Neural progenitor cell (in vitro differentiated cells): ENCODE measurements around the gene GJD4. TPM values are rescaled to one million over a fixed set of nuclear protein-coding genes. Genes with fewer than 3 reads are reported as not detected.

Experiments
- DNase-seq: peaks from one replicate; pipeline ENCODE4 v3.0.0-alpha.2; 2016; ENCODE audit warnings: low spot score
- H2AFZ ChIP-seq: fragments of 200-600 bp; sonication (generic); replicated peaks from 2 replicates; pipeline ENCODE4 v1.6.1; 2016; ENCODE audit warnings: antibody characterized with exemption
- H3F3A ChIP-seq: fragments of 200-600 bp; sonication (generic); 2 replicates; pipeline ENCODE4 v1.6.1; 2016; ENCODE audit warnings: antibody characterized with exemption, low read depth
- H3K27ac ChIP-seq: fragments of 200-600 bp; sonication (generic); 2 replicates; pipeline ENCODE4 v1.5.1; 2016; ENCODE audit warnings: mild to moderate bottlenecking
- H3K27me3 ChIP-seq: fragments of 200-600 bp; sonication (generic); 2 replicates; pipeline ENCODE4 v1.6.1; 2016; ENCODE audit warnings: mild to moderate bottlenecking, moderate library complexity
- H3K36me3 ChIP-seq: fragments of 200-600 bp; sonication (generic); 2 replicates; pipeline ENCODE4 v1.5.1; 2016
- H3K4me1 ChIP-seq: fragments of 200-600 bp; sonication (generic); 2 replicates; pipeline ENCODE4 v1.6.1; 2016; ENCODE audit warnings: mixed run types
- H3K4me2 ChIP-seq: fragments of 200-600 bp; sonication (generic); 2 replicates; pipeline ENCODE4 v1.6.1; 2016
- H3K4me3 ChIP-seq: fragments of 200-600 bp; sonication (generic); 2 replicates; pipeline ENCODE4 v1.5.1; 2016
- H3K79me2 ChIP-seq: fragments of 200-600 bp; sonication (generic); 2 replicates; pipeline ENCODE4 v1.6.1; 2016; ENCODE audit warnings: low read depth
- H3K9ac ChIP-seq: fragments of 200-600 bp; sonication (generic); 2 replicates; pipeline ENCODE4 v1.6.1; 2016
- H3K9me3 ChIP-seq: fragments of 200-600 bp; sonication (generic); 2 replicates; pipeline ENCODE4 v1.5.1; 2016; ENCODE audit warnings: low read depth
- H4K20me1 ChIP-seq: fragments of 200-600 bp; sonication (generic); 2 replicates; pipeline ENCODE4 v1.6.1; 2016; ENCODE audit warnings: low read depth
- H3K27ac Mint-ChIP-seq: 3 replicates; pipeline ENCODE4 v1.8.0; 2021; ENCODE audit warnings: mixed read lengths
- H3K27me3 Mint-ChIP-seq: 2 replicates; pipeline ENCODE4 v1.8.0; 2022; ENCODE audit warnings: low read depth, mild to moderate bottlenecking, inconsistent platforms, moderate library complexity, mixed read lengths; ENCODE audit not compliant: insufficient read depth
- H3K36me3 Mint-ChIP-seq: 3 replicates; pipeline ENCODE4 v1.8.0; 2021; ENCODE audit warnings: mixed read lengths
- H3K4me1 Mint-ChIP-seq: 3 replicates; pipeline ENCODE4 v1.8.0; 2021; ENCODE audit warnings: mixed read lengths
- H3K4me3 Mint-ChIP-seq: 3 replicates; pipeline ENCODE4 v1.8.0; 2021; ENCODE audit warnings: mild to moderate bottlenecking, moderate library complexity, mixed read lengths
- H3K9me3 Mint-ChIP-seq: 3 replicates; pipeline ENCODE4 v1.8.0; 2020; ENCODE audit warnings: mixed read lengths
- EZH2 ChIP-seq: fragments of 200-600 bp; sonication (generic); IDR thresholded peaks from 2 replicates; pipeline ENCODE4 v1.6.1; 2017; ENCODE audit warnings: antibody characterized with exemption, mild to moderate bottlenecking, moderate library complexity
- EZH2phosphoT487 ChIP-seq: fragments of 200-600 bp; sonication (generic); IDR thresholded peaks from 2 replicates; pipeline ENCODE4 v1.6.1; 2017; ENCODE audit warnings: antibody characterized with exemption
- total RNA-seq: library from RNA; depleted of rRNA; stranded (reverse); fragments of >200 nt; gene quantifications from 2 replicates; pipeline ENCODE4 v1.2.3, GENCODE V29; 2015; ENCODE audit warnings: low replicate concordance
- TF ChIP-seq, protein P1 (sequence below): fragments of 200-600 bp; sonication (generic); IDR thresholded peaks from 2 replicates; pipeline ENCODE4 v1.5.1; 2017; ENCODE audit warnings: antibody characterized with exemption, mild to moderate bottlenecking

Gene GJD4
- total RNA-seq, 1 donor from 2014 or later, result not detected

DNA sequence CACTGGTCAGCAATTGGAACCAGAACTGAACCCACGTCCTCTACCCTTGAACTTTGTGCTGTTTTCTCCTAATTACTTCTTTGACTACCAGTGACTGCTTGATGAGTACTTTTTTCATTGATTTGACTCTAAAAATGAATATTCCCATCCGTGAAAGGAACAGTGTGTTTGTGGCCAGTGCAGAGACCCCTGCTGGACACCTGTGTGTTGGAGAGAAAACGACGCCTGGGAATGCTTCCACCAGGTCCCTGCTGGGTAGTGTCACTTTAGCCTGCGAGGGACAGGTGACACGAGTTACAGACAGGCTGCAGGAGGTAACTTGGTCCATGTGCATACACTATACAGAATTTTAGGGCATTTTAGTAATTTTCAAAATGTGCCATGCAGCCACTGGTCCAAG is 6.8 kb upstream of the GJD4 start:
- Histone ChIP-seq H3K4me3 (no peak overlapping the region), H3F3A (no peaks in the 10 kb centered on the region), H3K36me3 (no peaks in the 10 kb centered on the region), H3K27me3 (no peaks in the 10 kb centered on the region), H2AFZ (no peak overlapping the region), H4K20me1 (no peaks in the 10 kb centered on the region), H3K4me2 (no peak overlapping the region), H3K27ac (no peak overlapping the region), H3K79me2 (no peaks in the 10 kb centered on the region), H3K9me3 (no peaks in the 10 kb centered on the region), H3K4me1 (no peaks in the 10 kb centered on the region), H3K9ac (no peak overlapping the region)
- Mint-ChIP-seq H3K27ac (no peak overlapping the region), H3K9me3 (peaks cover 16% of the 10 kb centered on the region), H3K4me1 (peaks cover 15% of the 10 kb centered on the region), H3K27me3 (peaks cover 11% of the 10 kb centered on the region), H3K4me3 (no peak overlapping the region), H3K36me3 (no peaks in the 10 kb centered on the region)
- no peak for TF ChIP-seq EZH2
- TF ChIP-seq, protein P1, sequence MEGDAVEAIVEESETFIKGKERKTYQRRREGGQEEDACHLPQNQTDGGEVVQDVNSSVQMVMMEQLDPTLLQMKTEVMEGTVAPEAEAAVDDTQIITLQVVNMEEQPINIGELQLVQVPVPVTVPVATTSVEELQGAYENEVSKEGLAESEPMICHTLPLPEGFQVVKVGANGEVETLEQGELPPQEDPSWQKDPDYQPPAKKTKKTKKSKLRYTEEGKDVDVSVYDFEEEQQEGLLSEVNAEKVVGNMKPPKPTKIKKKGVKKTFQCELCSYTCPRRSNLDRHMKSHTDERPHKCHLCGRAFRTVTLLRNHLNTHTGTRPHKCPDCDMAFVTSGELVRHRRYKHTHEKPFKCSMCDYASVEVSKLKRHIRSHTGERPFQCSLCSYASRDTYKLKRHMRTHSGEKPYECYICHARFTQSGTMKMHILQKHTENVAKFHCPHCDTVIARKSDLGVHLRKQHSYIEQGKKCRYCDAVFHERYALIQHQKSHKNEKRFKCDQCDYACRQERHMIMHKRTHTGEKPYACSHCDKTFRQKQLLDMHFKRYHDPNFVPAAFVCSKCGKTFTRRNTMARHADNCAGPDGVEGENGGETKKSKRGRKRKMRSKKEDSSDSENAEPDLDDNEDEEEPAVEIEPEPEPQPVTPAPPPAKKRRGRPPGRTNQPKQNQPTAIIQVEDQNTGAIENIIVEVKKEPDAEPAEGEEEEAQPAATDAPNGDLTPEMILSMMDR, result peak; percentile 54
- no peak for DNase-seq

DNA sequence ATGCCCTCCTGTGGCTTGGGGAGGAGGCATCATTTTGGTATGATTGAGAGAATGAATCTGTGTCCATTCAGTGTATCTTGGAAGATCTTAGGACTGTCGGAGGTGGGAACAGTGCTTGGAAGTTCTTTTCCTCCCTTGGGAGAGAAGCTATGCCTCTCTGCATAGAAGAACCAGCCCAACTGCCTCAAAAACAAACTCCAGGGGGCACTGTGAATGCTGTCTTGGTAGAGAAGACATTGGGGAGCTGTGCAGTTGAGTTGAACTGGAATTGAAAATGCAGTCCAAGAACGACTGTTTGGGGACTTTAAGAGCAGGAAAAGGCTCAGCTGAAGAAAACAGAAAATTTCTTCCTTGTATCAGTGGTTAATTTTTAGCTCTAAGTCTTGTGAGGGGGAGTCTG is 4.9 kb upstream of the GJD4 start:
- peaks cover 7% of the 10 kb centered on the region for H3K27me3 Mint-ChIP-seq
- H3K36me3 Mint-ChIP-seq, result no peaks in the 10 kb centered on the region
- no peak overlapping the region for H3K27ac Mint-ChIP-seq

DNA sequence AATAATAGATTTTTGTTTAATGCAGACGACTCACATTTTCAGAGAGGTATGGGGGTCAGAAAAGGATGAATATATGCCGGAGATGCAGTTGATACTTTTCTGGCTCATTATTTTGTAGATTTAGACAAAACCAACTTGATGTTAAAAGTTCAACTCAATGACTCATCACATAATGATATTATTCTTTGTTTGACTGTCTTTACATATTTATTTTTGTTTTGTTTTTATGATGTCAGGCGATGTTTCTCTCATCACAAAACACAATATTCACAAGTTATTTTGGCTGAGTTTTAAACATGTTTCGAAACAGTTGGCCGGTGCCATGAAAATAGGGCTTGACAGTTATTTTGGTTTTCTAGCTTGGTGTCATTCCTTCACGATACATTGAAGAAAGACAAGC is 1.3 kb downstream of the GJD4 start:
- H3K4me3 Mint-ChIP-seq, result no peak overlapping the region

More for the DNA sequence above, 4.9 kb upstream of the GJD4 start:
- no peak for TF ChIP-seq EZH2
- TF ChIP-seq, protein P1, result peak; percentile 43
- H3K27ac ChIP-seq, result no peak overlapping the region
- H3K4me2 ChIP-seq, result no peak overlapping the region
- no peak for DNase-seq
- peaks cover 17% of the 10 kb centered on the region for H3K4me1 Mint-ChIP-seq
- H3K27me3 ChIP-seq, result no peaks in the 10 kb centered on the region
- no peak overlapping the region for H3K4me3 Mint-ChIP-seq
- no peaks in the 10 kb centered on the region for H3K9me3 ChIP-seq
- no peak overlapping the region for H2AFZ ChIP-seq
- H3K4me1 ChIP-seq, result no peaks in the 10 kb centered on the region
- H3F3A ChIP-seq, result no peaks in the 10 kb centered on the region
- H3K36me3 ChIP-seq, result no peaks in the 10 kb centered on the region
- H3K9ac ChIP-seq, result no peak overlapping the region
- peaks cover 14% of the 10 kb centered on the region for H3K9me3 Mint-ChIP-seq
- no peaks in the 10 kb centered on the region for H4K20me1 ChIP-seq
- H3K4me3 ChIP-seq, result no peak overlapping the region
- no peaks in the 10 kb centered on the region for H3K79me2 ChIP-seq

DNA sequence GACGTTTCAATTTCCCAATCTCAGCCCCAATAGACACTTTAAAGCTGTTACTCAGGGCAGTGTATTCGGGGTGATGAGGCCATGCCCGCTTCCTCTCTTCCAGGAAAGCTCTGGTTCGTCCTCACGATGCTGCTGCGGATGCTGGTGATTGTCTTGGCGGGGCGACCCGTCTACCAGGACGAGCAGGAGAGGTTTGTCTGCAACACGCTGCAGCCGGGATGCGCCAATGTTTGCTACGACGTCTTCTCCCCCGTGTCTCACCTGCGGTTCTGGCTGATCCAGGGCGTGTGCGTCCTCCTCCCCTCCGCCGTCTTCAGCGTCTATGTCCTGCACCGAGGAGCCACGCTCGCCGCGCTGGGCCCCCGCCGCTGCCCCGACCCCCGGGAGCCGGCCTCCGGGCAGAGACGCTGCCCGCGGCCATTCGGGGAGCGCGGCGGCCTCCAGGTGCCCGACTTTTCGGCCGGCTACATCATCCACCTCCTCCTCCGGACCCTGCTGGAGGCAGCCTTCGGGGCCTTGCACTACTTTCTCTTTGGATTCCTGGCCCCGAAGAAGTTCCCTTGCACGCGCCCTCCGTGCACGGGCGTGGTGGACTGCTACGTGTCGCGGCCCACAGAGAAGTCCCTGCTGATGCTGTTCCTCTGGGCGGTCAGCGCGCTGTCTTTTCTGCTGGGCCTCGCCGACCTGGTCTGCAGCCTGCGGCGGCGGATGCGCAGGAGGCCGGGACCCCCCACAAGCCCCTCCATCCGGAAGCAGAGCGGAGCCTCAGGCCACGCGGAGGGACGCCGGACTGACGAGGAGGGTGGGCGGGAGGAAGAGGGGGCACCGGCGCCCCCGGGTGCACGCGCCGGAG is 2.6 kb downstream of the GJD4 start:
- no peak overlapping the region for H2AFZ ChIP-seq
- H3K27me3 ChIP-seq, result no peaks in the 10 kb centered on the region
- H4K20me1 ChIP-seq, result no peaks in the 10 kb centered on the region
- TF ChIP-seq EZH2phosphoT487 (no peak), EZH2 (no peak)
- TF ChIP-seq, protein P1, result no peak
- Mint-ChIP-seq H3K27me3 (peaks cover 14% of the 10 kb centered on the region), H3K36me3 (no peaks in the 10 kb centered on the region), H3K27ac (peak overlapping the region; percentile 29), H3K9me3 (peaks cover 14% of the 10 kb centered on the region), H3K4me1 (peaks cover 23% of the 10 kb centered on the region), H3K4me3 (no peak overlapping the region)
- no peak for DNase-seq
- no peaks in the 10 kb centered on the region for H3K36me3 ChIP-seq
- H3K4me3 ChIP-seq, result no peak overlapping the region
- no peak overlapping the region for H3K9ac ChIP-seq
- H3K4me1 ChIP-seq, result no peaks in the 10 kb centered on the region
- H3K27ac ChIP-seq, result no peak overlapping the region
- H3K4me2 ChIP-seq, result no peak overlapping the region
- H3F3A ChIP-seq, result no peaks in the 10 kb centered on the region
- H3K9me3 ChIP-seq, result no peaks in the 10 kb centered on the region
- H3K79me2 ChIP-seq, result no peaks in the 10 kb centered on the region

More for the DNA sequence above, 1.3 kb downstream of the GJD4 start:
- no peak overlapping the region for H3K4me3 ChIP-seq
- no peaks in the 10 kb centered on the region for H3F3A ChIP-seq
- H2AFZ ChIP-seq, result no peak overlapping the region
- H4K20me1 ChIP-seq, result no peaks in the 10 kb centered on the region
- peaks cover 17% of the 10 kb centered on the region for H3K9me3 Mint-ChIP-seq
- H3K9me3 ChIP-seq, result no peaks in the 10 kb centered on the region
- H3K36me3 ChIP-seq, result no peaks in the 10 kb centered on the region
- H3K4me1 ChIP-seq, result no peaks in the 10 kb centered on the region
- H3K27ac ChIP-seq, result no peak overlapping the region
- no peak overlapping the region for H3K27ac Mint-ChIP-seq
- H3K27me3 ChIP-seq, result no peaks in the 10 kb centered on the region
- peaks cover 12% of the 10 kb centered on the region for H3K27me3 Mint-ChIP-seq
- DNase-seq, result no peak
- H3K4me1 Mint-ChIP-seq, result peaks cover 12% of the 10 kb centered on the region
- no peaks in the 10 kb centered on the region for H3K79me2 ChIP-seq
- H3K4me2 ChIP-seq, result no peak overlapping the region
- no peak for TF ChIP-seq EZH2phosphoT487
- no peaks in the 10 kb centered on the region for H3K36me3 Mint-ChIP-seq
- no peak overlapping the region for H3K9ac ChIP-seq
